Prostate gland (tissue), 2 donors: Measurements from ENCODE around the gene COG5.

Experiments used
- CTCF ChIP-seq, 4 experiments: fragments of 200-600 bp in 2 of 4; fragments of 450-650 bp in 2 of 4; sonication (generic) in 2 of 4; IDR thresholded peaks; 1 replicate in 3 of 4; 2 replicates in 1 of 4; pipeline ENCODE4 v1.5.1; 2016 to 2019; ENCODE audit warnings: antibody characterized with exemption in 4 of 4, mild to moderate bottlenecking in 2 of 4, moderate library complexity in 2 of 4
- POLR2AphosphoS5 ChIP-seq: sonication (generic); formaldehyde crosslinking; IDR thresholded peaks from one replicate; pipeline ENCODE4 v1.6.1; 2017; ENCODE audit warnings: antibody characterized with exemption

GRCh38 chr7:107468824-107469223, 94.9 kb downstream of the COG5 start:
- TF ChIP-seq CTCF (IDR thresholded peaks at IDR 0.05) = no peak
- TF ChIP-seq POLR2AphosphoS5 = no peak
